Endothelial cell of umbilical vein (primary cell): ENCODE results near the gene CCDC80. TPM values are rescaled to one million over a fixed set of nuclear protein-coding genes. Genes with fewer than 3 reads are reported as not detected.

ENCODE experiments used
- BruUV-seq: library from RNA; stranded (reverse); fragments of 400-500 nt; replicated peaks from 2 replicates; lab custom pipeline; 2021; lab: Mats Ljungman, UMichigan
- CTCF ChIA-PET: fragments of 300-600, 350-600 bp; sonication (Branson Sonifier 250); formaldehyde crosslinking; loops from one replicate; lab custom pipeline; 2021; ENCODE audit warnings: antibody characterized with exemption, inconsistent platforms; lab: Charles Lee
- POLR2A ChIA-PET: fragments of 300-600, 350-600 bp; sonication (Branson Sonifier 250); formaldehyde crosslinking; loops from one replicate; lab custom pipeline; 2021; ENCODE audit warnings: antibody characterized with exemption, inconsistent platforms; lab: Charles Lee
- DNase-seq: peaks from one replicate; pipeline ENCODE4 v3.0.0-alpha.2; 2011; ENCODE audit warnings: low read depth, low spot score
- FAIRE-seq: peaks from 2 replicates; lab custom pipeline; 2011; peaks lifted over from hg19 to GRCh38; lab: Jason Lieb, UNC
- H2AFZ ChIP-seq: 2 replicates; pipeline ENCODE4 v1.6.0; 2012; ENCODE audit warnings: low read depth, low read length, control low read depth, inconsistent platforms
- H3K27ac ChIP-seq: 2 replicates; pipeline ENCODE4 v1.5.1; 2011; ENCODE audit warnings: low read depth, mild to moderate bottlenecking, control low read depth, low read length, moderate library complexity; ENCODE audit not compliant: insufficient read depth
- H3K27me3 ChIP-seq, 2 experiments: 2 replicates each; pipeline versions ENCODE4 v1.6.0 to v1.6.1; 2011; ENCODE audit warnings: low read length in 2 of 2, mixed read lengths in 1 of 2; ENCODE audit not compliant: control insufficient read depth in 2 of 2, insufficient read depth in 2 of 2
- H3K36me3 ChIP-seq, 2 experiments: 2 replicates in 1 of 2; 3 replicates in 1 of 2; pipeline ENCODE4 v1.5.1; 2011; ENCODE audit warnings: low read length in 2 of 2, mild to moderate bottlenecking in 1 of 2, moderate library complexity in 1 of 2; ENCODE audit not compliant: control insufficient read depth in 2 of 2, insufficient read depth in 2 of 2; ENCODE audit errors: extremely low read depth in 1 of 2
- H3K4me1 ChIP-seq: 3 replicates; pipeline ENCODE4 v1.5.1; 2011; ENCODE audit warnings: mild to moderate bottlenecking, low read length; ENCODE audit not compliant: control insufficient read depth, insufficient read depth; ENCODE audit errors: extremely low read depth
- H3K4me2 ChIP-seq: 2 replicates; pipeline ENCODE4 v1.6.1; 2011; ENCODE audit warnings: low read length, control low read depth, mixed read lengths; ENCODE audit not compliant: insufficient read depth
- H3K4me3 ChIP-seq, 3 experiments: fragments of 200-600 bp in 1 of 3; sonication (generic), shearing (Covaris generic) in 1 of 3; replicated peaks in 1 of 3; 2 replicates each; pipeline ENCODE4 v1.5.1; 2011 to 2016; ENCODE audit warnings: control low read depth in 3 of 3, low read length in 3 of 3, mild to moderate bottlenecking in 2 of 3, inconsistent platforms in 1 of 3, low read depth in 1 of 3, moderate library complexity in 1 of 3; ENCODE audit not compliant: insufficient read depth in 1 of 3
- H3K79me2 ChIP-seq: 2 replicates; pipeline ENCODE4 v1.6.0; 2012; ENCODE audit warnings: low read length, inconsistent platforms; ENCODE audit not compliant: control insufficient read depth, insufficient read depth
- H3K9ac ChIP-seq: replicated peaks from 2 replicates; pipeline ENCODE3; 2011; ENCODE audit warnings: low read length, control low read depth; ENCODE audit not compliant: insufficient read depth; ENCODE audit errors: extremely low read depth
- H3K9me1 ChIP-seq: replicated peaks from 3 replicates; pipeline ENCODE4 v1.6.0; 2011; ENCODE audit warnings: mild to moderate bottlenecking, low read length; ENCODE audit not compliant: control insufficient read depth, insufficient read depth; ENCODE audit errors: extremely low read depth
- H3K9me3 ChIP-seq: replicated peaks from 2 replicates; pipeline ENCODE4 v1.5.1; 2012; ENCODE audit warnings: low read length, inconsistent platforms; ENCODE audit not compliant: control insufficient read depth, insufficient read depth
- H4K20me1 ChIP-seq: replicated peaks from 2 replicates; pipeline ENCODE3; 2011; ENCODE audit warnings: mild to moderate bottlenecking, low read length; ENCODE audit not compliant: control insufficient read depth, insufficient read depth; ENCODE audit errors: extremely low read depth
- EZH2 ChIP-seq: IDR thresholded peaks from 2 replicates; pipeline ENCODE4 v1.6.1; 2012; ENCODE audit warnings: borderline replicate concordance, low read depth, mild to moderate bottlenecking, moderate library complexity, low read length, inconsistent platforms; ENCODE audit not compliant: severe bottlenecking
- GATA2 ChIP-seq: IDR thresholded peaks from 2 replicates; pipeline ENCODE4 v1.7.0; 2011; ENCODE audit warnings: low read depth, mild to moderate bottlenecking, moderate library complexity, mixed read lengths, low read length; ENCODE audit not compliant: insufficient read length, insufficient read depth
- JUN ChIP-seq: IDR thresholded peaks from 2 replicates; pipeline ENCODE4 v1.6.1; 2011; ENCODE audit warnings: borderline replicate concordance, low read depth; ENCODE audit not compliant: insufficient read length, insufficient read depth
- POLR2A ChIP-seq: IDR thresholded peaks from 2 replicates; pipeline ENCODE4 v1.6.1; 2012; ENCODE audit warnings: low read depth, mild to moderate bottlenecking, control low read depth, low read length
- POLR2AphosphoS5 ChIP-seq: IDR thresholded peaks from 2 replicates; pipeline ENCODE4 v1.6.1; 2012; ENCODE audit warnings: low read depth, mild to moderate bottlenecking, control low read depth, low read length, moderate library complexity; ENCODE audit not compliant: insufficient read depth
- dilution Hi-C: fragments of 300-500 bp; cut with MboI; formaldehyde crosslinking; loops from one replicate; pipeline ENCODE4 v1.15.0; 2019; ENCODE audit warnings: low sequenced_read_pairs; ENCODE audit not compliant: extremely low pct_ligation_motif_present
- intact Hi-C: fragments of 100-400 bp; cut with micrococcal nuclease; formaldehyde crosslinking; loops from one replicate; pipeline ENCODE4 v1.10.0; 2022
- polyA plus RNA-seq, 4 experiments: library from polyadenylated mRNA; depleted of rRNA in 3 of 4; stranded (reverse) in 3 of 4; unstranded in 1 of 4; fragments of >200 nt; gene quantifications; 2 replicates each; pipeline versions ENCODE4 v1.2.1 to v1.2.3, GENCODE V29; 2011 to 2012; ENCODE audit warnings: missing spikeins in 1 of 4
- total RNA-seq: library from RNA; stranded (reverse); gene quantifications from 2 replicates; pipeline ENCODE4 v1.2.3, GENCODE V29; 2021
- TF ChIP-seq, protein P1 (sequence below), 2 donors: IDR thresholded peaks; 1 replicate in 1 of 2; 2 replicates in 1 of 2; pipeline ENCODE4 v1.5.1; 2011; ENCODE audit warnings: low read length in 2 of 2, mild to moderate bottlenecking in 2 of 2, moderate library complexity in 2 of 2, control low read depth in 1 of 2, inconsistent platforms in 1 of 2, low read depth in 1 of 2; ENCODE audit not compliant: insufficient read depth in 1 of 2; ENCODE audit errors: extremely low read depth in 1 of 2
- TF ChIP-seq, protein P2 (sequence below): IDR thresholded peaks from 2 replicates; pipeline ENCODE4 v1.6.1; 2011; ENCODE audit not compliant: insufficient read depth, insufficient read length

Gene CCDC80
- total and polyA plus RNA-seq, 2 donors (not counting 3 experiments of a cell fraction or from before 2014, with no cell fraction given) = 28.4 to 77.2 TPM

DNA sequence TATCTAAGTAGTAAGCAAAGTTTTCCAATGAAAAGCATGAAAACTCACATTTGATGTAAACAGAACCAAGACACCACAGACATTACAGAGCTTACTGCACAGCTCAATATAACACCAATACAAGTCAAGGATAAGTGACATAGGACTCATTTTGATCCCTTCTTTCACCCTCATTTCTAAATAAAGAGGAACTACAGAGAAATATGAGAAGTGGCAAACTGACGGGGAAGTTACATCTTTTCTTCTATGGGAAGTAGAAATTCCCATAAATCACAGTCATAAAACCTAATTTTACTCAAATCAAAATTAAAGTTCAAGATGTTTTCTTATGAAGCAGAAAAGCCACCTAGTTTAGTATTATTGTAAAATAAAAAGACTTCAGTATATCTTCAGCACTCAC, 83.0 kb downstream of the CCDC80 start:
- Histone ChIP-seq H3K27me3 (no peaks in the 10 kb centered on the region), H3K4me1 (peaks cover 23% of the 10 kb centered on the region), H3K4me2 (no peak overlapping the region), H2AFZ (no peak overlapping the region), H3K36me3 (no peaks in the 10 kb centered on the region), H3K79me2 (peaks cover 66% of the 10 kb centered on the region), H4K20me1 (no peaks in the 10 kb centered on the region), H3K27ac (no peak overlapping the region), H3K9me1 (no peaks in the 10 kb centered on the region), H3K9me3 (no peaks in the 10 kb centered on the region), H3K9ac (no peak overlapping the region), H3K4me3 (no peak overlapping the region)
- POLR2A ChIA-PET = no interaction called here
- CTCF ChIA-PET = no interaction called here
- intact Hi-C loops = no loop called here
- TF ChIP-seq, protein P1, sequence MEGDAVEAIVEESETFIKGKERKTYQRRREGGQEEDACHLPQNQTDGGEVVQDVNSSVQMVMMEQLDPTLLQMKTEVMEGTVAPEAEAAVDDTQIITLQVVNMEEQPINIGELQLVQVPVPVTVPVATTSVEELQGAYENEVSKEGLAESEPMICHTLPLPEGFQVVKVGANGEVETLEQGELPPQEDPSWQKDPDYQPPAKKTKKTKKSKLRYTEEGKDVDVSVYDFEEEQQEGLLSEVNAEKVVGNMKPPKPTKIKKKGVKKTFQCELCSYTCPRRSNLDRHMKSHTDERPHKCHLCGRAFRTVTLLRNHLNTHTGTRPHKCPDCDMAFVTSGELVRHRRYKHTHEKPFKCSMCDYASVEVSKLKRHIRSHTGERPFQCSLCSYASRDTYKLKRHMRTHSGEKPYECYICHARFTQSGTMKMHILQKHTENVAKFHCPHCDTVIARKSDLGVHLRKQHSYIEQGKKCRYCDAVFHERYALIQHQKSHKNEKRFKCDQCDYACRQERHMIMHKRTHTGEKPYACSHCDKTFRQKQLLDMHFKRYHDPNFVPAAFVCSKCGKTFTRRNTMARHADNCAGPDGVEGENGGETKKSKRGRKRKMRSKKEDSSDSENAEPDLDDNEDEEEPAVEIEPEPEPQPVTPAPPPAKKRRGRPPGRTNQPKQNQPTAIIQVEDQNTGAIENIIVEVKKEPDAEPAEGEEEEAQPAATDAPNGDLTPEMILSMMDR (IDR thresholded peaks at IDR 0.05; ENCODE audit: extremely low read depth in 1 of 2, insufficient read depth in 1 of 2, low read depth in 1 of 2, low read length in 2 of 2) = no peak
- TF ChIP-seq, protein P2, sequence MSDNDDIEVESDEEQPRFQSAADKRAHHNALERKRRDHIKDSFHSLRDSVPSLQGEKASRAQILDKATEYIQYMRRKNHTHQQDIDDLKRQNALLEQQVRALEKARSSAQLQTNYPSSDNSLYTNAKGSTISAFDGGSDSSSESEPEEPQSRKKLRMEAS = no peak
- TF ChIP-seq JUN = no peak
- TF ChIP-seq EZH2 = no peak
- no peak for TF ChIP-seq POLR2AphosphoS5
- no peak for TF ChIP-seq POLR2A
- TF ChIP-seq GATA2 = no peak
- FAIRE-seq = no peak
- BruUV-seq = no TSS peak
- dilution Hi-C loops = no loop called here
- DNase-seq = no peak
